GM12892 (cell line): Measurements from ENCODE around the gene JDP2.

Experiments
- DNase-seq: peaks from one replicate; pipeline ENCODE4 v3.0.0; 2011; ENCODE audit not compliant: insufficient read length
- FAIRE-seq: peaks from 2 replicates; lab custom pipeline; 2011; peaks lifted over from hg19 to GRCh38; lab: Jason Lieb, UNC
- POLR2A ChIP-seq: IDR thresholded peaks from 2 replicates; pipeline ENCODE4 v1.6.1; 2011; ENCODE audit warnings: low read depth, low read length, control low read depth
- POLR2AphosphoS5 ChIP-seq: IDR thresholded peaks from 2 replicates; pipeline ENCODE4 v1.6.1; 2011; ENCODE audit warnings: low read depth, low read length, control low read depth
- TAF1 ChIP-seq: IDR thresholded peaks from 2 replicates; pipeline ENCODE4 v1.6.1; 2011; ENCODE audit warnings: low read depth, mild to moderate bottlenecking, control low read depth, low read length, borderline replicate concordance

The JDP2 gene

GRCh38 chr14:75395862-75396261 lies 32.0 kb upstream of the JDP2 start:
- no peak for DNase-seq
- FAIRE-seq = no peak
- TF ChIP-seq POLR2AphosphoS5 (no peak), TAF1 (no peak), POLR2A (no peak)

- DNase-seq (no peak), FAIRE-seq (no peak)
- TF ChIP-seq TAF1 (no peak), POLR2AphosphoS5 (no peak)
These were observed 28.5 kb upstream of the JDP2 start for GRCh38 chr14:75399321-75399720.

GRCh38 chr14:75399843-75400775 lies 27.7 kb upstream of the JDP2 start:
- no peak for DNase-seq
- TF ChIP-seq POLR2AphosphoS5 (no peak), TAF1 (no peak), POLR2A (no peak)
- no peak for FAIRE-seq

- DNase-seq (no peak), FAIRE-seq (no peak)
- TF ChIP-seq POLR2A (no peak), POLR2AphosphoS5 (no peak), TAF1 (no peak)
These were observed 26.5 kb upstream of the JDP2 start for GRCh38 chr14:75401361-75401760.

- FAIRE-seq (no peak), DNase-seq (no peak)
- no peak for TF ChIP-seq POLR2AphosphoS5
- TF ChIP-seq POLR2A = no peak
- no peak for TF ChIP-seq TAF1
These were observed 24.9 kb upstream of the JDP2 start for GRCh38 chr14:75402867-75403413.

- no peak for FAIRE-seq
- no peak for TF ChIP-seq POLR2A
- no peak for TF ChIP-seq TAF1
- TF ChIP-seq POLR2AphosphoS5 = no peak
- no peak for DNase-seq
These were observed 23.0 kb upstream of the JDP2 start for GRCh38 chr14:75404847-75405246.

GRCh38 chr14:75406102-75406501 lies 21.7 kb upstream of the JDP2 start:
- FAIRE-seq (no peak), DNase-seq (no peak)
- no peak for TF ChIP-seq POLR2A
- TF ChIP-seq POLR2AphosphoS5 = no peak
- no peak for TF ChIP-seq TAF1

- DNase-seq (no peak), FAIRE-seq (no peak)
- TF ChIP-seq TAF1 (no peak), POLR2AphosphoS5 (no peak), POLR2A (no peak)
These were observed 21.0 kb upstream of the JDP2 start for GRCh38 chr14:75406856-75407255.

GRCh38 chr14:75409316-75410205 lies 18.3 kb upstream of the JDP2 start:
- DNase-seq (no peak), FAIRE-seq (no peak)
- TF ChIP-seq POLR2AphosphoS5 (no peak), TAF1 (no peak), POLR2A (no peak)

- TF ChIP-seq POLR2AphosphoS5 (no peak), POLR2A (no peak), TAF1 (no peak)
- DNase-seq (no peak), FAIRE-seq (no peak)
These were observed 16.6 kb upstream of the JDP2 start for GRCh38 chr14:75411214-75411540.

GRCh38 chr14:75413013-75413412 lies 14.8 kb upstream of the JDP2 start:
- no peak for DNase-seq
- FAIRE-seq = no peak
- no peak for TF ChIP-seq TAF1
- TF ChIP-seq POLR2A = no peak
- TF ChIP-seq POLR2AphosphoS5 = no peak

GRCh38 chr14:75417674-75418073 lies 10.1 kb upstream of the JDP2 start:
- no peak for FAIRE-seq
- no peak for TF ChIP-seq POLR2AphosphoS5
- no peak for TF ChIP-seq POLR2A
- no peak for TF ChIP-seq TAF1
- no peak for DNase-seq
